GM23338 (cell line): ENCODE data around the gene SLC23A3. TPM values are rescaled to one million over a fixed set of nuclear protein-coding genes. Genes with fewer than 3 reads are reported as not detected.

ENCODE experiments used
- ATAC-seq: fragments of 200-7000 bp; cut with Tn5 transposase; 3 replicates; pipeline ENCODE4 v1.9.1; 2020
- DNase-seq: peaks from one replicate; pipeline ENCODE4 v3.0.0-alpha.2; 2015; ENCODE audit warnings: low spot score
- H2AFZ ChIP-seq: fragments of 200-600 bp; sonication (generic); 2 replicates; pipeline ENCODE4 v1.8.0; 2016; ENCODE audit warnings: antibody characterized with exemption, mild to moderate bottlenecking, moderate library complexity
- H3F3A ChIP-seq: fragments of 200-600 bp; sonication (generic); replicated peaks from 2 replicates; pipeline ENCODE4 v1.8.0; 2017; ENCODE audit warnings: antibody characterized with exemption, mixed run types, low read depth
- H3K27ac ChIP-seq: fragments of 200-600 bp; sonication (generic); 2 replicates; pipeline ENCODE4 v1.6.1; 2016; ENCODE audit warnings: low read depth
- H3K27me3 ChIP-seq: fragments of 200-600 bp; sonication (generic); 2 replicates; pipeline ENCODE4 v1.8.0; 2016; ENCODE audit warnings: mild to moderate bottlenecking, mixed run types, moderate library complexity; ENCODE audit not compliant: insufficient read depth
- H3K36me3 ChIP-seq: fragments of 200-600 bp; sonication (generic); 2 replicates; pipeline ENCODE4 v1.8.0; 2016; ENCODE audit warnings: mild to moderate bottlenecking; ENCODE audit not compliant: insufficient read depth
- H3K4me1 ChIP-seq: fragments of 200-600 bp; sonication (generic); 2 replicates; pipeline ENCODE4 v1.8.0; 2016; ENCODE audit warnings: mild to moderate bottlenecking, moderate library complexity; ENCODE audit not compliant: insufficient read depth
- H3K4me2 ChIP-seq: fragments of 200-600 bp; sonication (generic); 2 replicates; pipeline ENCODE4 v1.7.1; 2017; ENCODE audit warnings: mixed run types
- H3K4me3 ChIP-seq: fragments of 200-600 bp; sonication (generic); 2 replicates; pipeline ENCODE4 v1.6.1; 2016; ENCODE audit warnings: mixed run types
- H3K79me2 ChIP-seq: fragments of 200-600 bp; sonication (generic); replicated peaks from 2 replicates; pipeline ENCODE4 v1.8.0; 2017; ENCODE audit warnings: mild to moderate bottlenecking; ENCODE audit not compliant: insufficient read depth
- H3K9me2 ChIP-seq: fragments of 200-600 bp; sonication (generic); 2 replicates; pipeline ENCODE4 v1.8.0; 2017; ENCODE audit not compliant: insufficient read depth
- H4K20me1 ChIP-seq: fragments of 200-600 bp; sonication (generic); replicated peaks from 2 replicates; pipeline ENCODE4 v1.8.0; 2017; ENCODE audit warnings: mild to moderate bottlenecking; ENCODE audit not compliant: insufficient read depth
- H3K27ac Mint-ChIP-seq: 2 replicates; pipeline ENCODE4 v1.8.0; 2020; ENCODE audit warnings: inconsistent platforms, mild to moderate bottlenecking, moderate library complexity, mixed read lengths
- H3K27me3 Mint-ChIP-seq: 3 replicates; pipeline ENCODE4 v1.8.0; 2022; ENCODE audit warnings: low read depth, mild to moderate bottlenecking, moderate library complexity, mixed read lengths, inconsistent platforms; ENCODE audit not compliant: insufficient read depth, poor library complexity
- H3K36me3 Mint-ChIP-seq: 3 replicates; pipeline ENCODE4 v1.8.0; 2021; ENCODE audit warnings: low read depth, mild to moderate bottlenecking, inconsistent platforms, moderate library complexity, mixed read lengths
- H3K4me1 Mint-ChIP-seq: 3 replicates; pipeline ENCODE4 v1.8.0; 2020; ENCODE audit warnings: mild to moderate bottlenecking, inconsistent platforms, mixed read lengths
- H3K4me3 Mint-ChIP-seq: 3 replicates; pipeline ENCODE4 v1.8.0; 2021; ENCODE audit warnings: moderate library complexity, mild to moderate bottlenecking, inconsistent platforms, mixed read lengths
- H3K9me3 Mint-ChIP-seq: 3 replicates; pipeline ENCODE4 v1.8.0; 2020; ENCODE audit warnings: moderate library complexity, mild to moderate bottlenecking, inconsistent platforms, mixed read lengths
- REST ChIP-seq: IDR thresholded peaks from one replicate; pipeline ENCODE4 v1.6.1; 2018; ENCODE audit warnings: antibody characterized with exemption; ENCODE audit not compliant: unreplicated experiment
- ZNF331 ChIP-seq: fragments of 250-450 bp; sonication (Bioruptor Pico); IDR thresholded peaks from 2 replicates; pipeline ENCODE4 v1.5.0; 2020; ENCODE audit warnings: low read depth, mild to moderate bottlenecking, moderate library complexity
- ZNF462 ChIP-seq: fragments of 250-450 bp; sonication (Bioruptor Pico); IDR thresholded peaks from 2 replicates; pipeline ENCODE4 v1.5.0; 2020; ENCODE audit warnings: mild to moderate bottlenecking, moderate library complexity
- polyA plus RNA-seq: library from polyadenylated mRNA; unstranded; fragments of >200 nt; fragmentation: Nextera tagmentation; extraction: Ambion mirVana; gene quantifications from 2 replicates; pipeline ENCODE4 v1.2.1, GENCODE V29; 2016
- total RNA-seq: library from RNA; depleted of rRNA; stranded (reverse); fragments of >200 nt; shearing (Covaris generic); gene quantifications from 2 replicates; pipeline ENCODE4 v1.2.3, GENCODE V29; 2014

The SLC23A3 gene
- total and polyA plus RNA-seq, 2 experiments from 2014 or later, result 0.10 to 0.73 TPM

GRCh38 chr2:219175928-219176817 lies 6.3 kb upstream of the SLC23A3 start (continued):
- TF ChIP-seq ZNF462 (CRISPR knock-in tag) (no peak), ZNF331 (CRISPR knock-in tag) (no peak)

- H3K36me3 ChIP-seq, result no peaks in the 10 kb centered on the region
- peaks cover 7% of the 10 kb centered on the region for H3K79me2 ChIP-seq
- Mint-ChIP-seq H3K4me1 (peaks cover 19% of the 10 kb centered on the region), H3K27ac (no peak overlapping the region), H3K9me3 (no peaks in the 10 kb centered on the region; the same call in 2 of the 3 replicates), H3K27me3 (peaks cover 20% of the 10 kb centered on the region), H3K36me3 (peaks cover 26% of the 10 kb centered on the region), H3K4me3 (peak overlapping the region; percentile 90)
- peaks cover 20% of the 10 kb centered on the region for H3F3A ChIP-seq
- no peaks in the 10 kb centered on the region for H3K9me2 ChIP-seq
- no peaks in the 10 kb centered on the region; the same call in 1 of the 2 replicates for H4K20me1 ChIP-seq
- H3K4me1 ChIP-seq, result peaks cover 13% of the 10 kb centered on the region
- DNase-seq (no peak), ATAC-seq (no peak)
- no peak overlapping the region for H3K27ac ChIP-seq
- peak overlapping the region; percentile 95 for H3K4me2 ChIP-seq
- H3K4me3 ChIP-seq, result peak overlapping the region; percentile 71
- no peaks in the 10 kb centered on the region for H3K27me3 ChIP-seq
- no peak overlapping the region for H2AFZ ChIP-seq
- TF ChIP-seq ZNF331 (CRISPR knock-in tag) (no peak), REST (no peak), ZNF462 (CRISPR knock-in tag) (no peak)
Observed at GRCh38 chr2:219175486-219175885, 5.7 kb upstream of the SLC23A3 start.
